Fibroblast of skin of right biceps (primary cell): ENCODE results near the gene XYLT1.
"Not testable (repeated sequence)": the region's sequence is repeated elsewhere in the genome, so short reads cannot be mapped to it uniquely, and the experiment has no call there.

ENCODE experiments used
- DNase-seq: peaks from one replicate; pipeline ENCODE4 v3.0.0-alpha.2; 2013

The XYLT1 gene

GRCh38 chr16:17424771-17425170, 46.0 kb downstream of the XYLT1 start:
- no peak for DNase-seq

- no peak for DNase-seq
These were observed 47.5 kb downstream of the XYLT1 start for GRCh38 chr16:17423221-17423620.

- peak; percentile 65 for DNase-seq
These were observed 49.9 kb downstream of the XYLT1 start for GRCh38 chr16:17420816-17421215.

GRCh38 chr16:17419266-17419665, 51.5 kb downstream of the XYLT1 start:
- DNase-seq = no peak

- DNase-seq = peak; percentile 38
These were observed 53.0 kb downstream of the XYLT1 start for GRCh38 chr16:17417740-17418139.

- DNase-seq = peak; percentile 56
These were observed 54.1 kb downstream of the XYLT1 start for GRCh38 chr16:17416461-17417311.

- DNase-seq = no peak
These were observed 55.8 kb downstream of the XYLT1 start for GRCh38 chr16:17414916-17415315.

- DNase-seq = no peak
These were observed 56.3 kb downstream of the XYLT1 start for GRCh38 chr16:17414421-17414820.

GRCh38 chr16:17413508-17413907, 57.3 kb downstream of the XYLT1 start:
- no peak for DNase-seq

- no peak for DNase-seq
These were observed 58.0 kb downstream of the XYLT1 start for GRCh38 chr16:17412791-17413190.

GRCh38 chr16:17412221-17412620, 58.5 kb downstream of the XYLT1 start:
- DNase-seq = peak; percentile 84

GRCh38 chr16:17411263-17411662, 59.5 kb downstream of the XYLT1 start:
- DNase-seq = no peak

- DNase-seq = not testable (repeated sequence)
These were observed 60.4 kb downstream of the XYLT1 start for GRCh38 chr16:17410316-17410715.

GRCh38 chr16:17409894-17410293, 60.9 kb downstream of the XYLT1 start:
- no peak for DNase-seq

- DNase-seq = no peak
These were observed 61.8 kb downstream of the XYLT1 start for GRCh38 chr16:17408955-17409441.

GRCh38 chr16:17408296-17408695, 62.5 kb downstream of the XYLT1 start:
- DNase-seq = no peak

GRCh38 chr16:17407321-17407720, 63.4 kb downstream of the XYLT1 start:
- DNase-seq = no peak

- no peak for DNase-seq
These were observed 65.6 kb downstream of the XYLT1 start for GRCh38 chr16:17404941-17405689.

GRCh38 chr16:17403859-17404545, 66.8 kb downstream of the XYLT1 start:
- DNase-seq = peak; percentile 50

GRCh38 chr16:17403156-17403809, 67.5 kb downstream of the XYLT1 start:
- no peak for DNase-seq

- peak; percentile 66 for DNase-seq
These were observed 73.3 kb downstream of the XYLT1 start for GRCh38 chr16:17397499-17397891.

GRCh38 chr16:17396762-17397498, 73.8 kb downstream of the XYLT1 start:
- peak; percentile 48 for DNase-seq
